ENCODE data around the gene LIPE. TPM values are rescaled to one million over a fixed set of nuclear protein-coding genes. Genes with fewer than 3 reads are reported as not detected.

The LIPE gene
- total and polyA plus RNA-seq, 12 donors = 39.4 to 109 (median 55.0) TPM

GRCh38 chr19:42473686-42474085 is 46.5 kb upstream of the LIPE start:
- Histone ChIP-seq H3K4me1 (peaks cover 0 to 16% (median 0%) of the 10 kb centered on the region in 9 donors), H3K27ac (no peak overlapping the region), H3K4me3 (no peak overlapping the region), H3K27me3 (peaks cover 0 to 12% (median 0%) of the 10 kb centered on the region in 7 donors), H3K36me3 (no peaks in the 10 kb centered on the region), H3K9me3 (no peaks in the 10 kb centered on the region)
- no peak for TF ChIP-seq CTCF (IDR thresholded peaks at IDR 0.05)
- intact Hi-C loops (cut with DNase I) = no loop called here
- DNase-seq (no peak), ATAC-seq (no peak)
- WGBS, 2 donors = 67 to 69% methylated on average over 6 of the region's 6 CpGs

- TF ChIP-seq CTCF (IDR thresholded peaks at IDR 0.05) = no peak
- no peak for DNase-seq
- Histone ChIP-seq H3K27ac (no peak overlapping the region), H3K9me3 (no peaks in the 10 kb centered on the region), H3K36me3 (no peaks in the 10 kb centered on the region), H3K27me3 (peaks cover 0 to 12% (median 0%) of the 10 kb centered on the region in 7 donors), H3K4me1 (peaks cover 0 to 21% (median 0%) of the 10 kb centered on the region in 9 donors), H3K4me3 (no peak overlapping the region)
- ATAC-seq = no peak
- WGBS, 2 donors = 92 to 94% methylated on average over 7 of the region's 7 CpGs
- intact Hi-C loops (cut with DNase I) = no loop called here
Measured at GRCh38 chr19:42472402-42473147, 45.4 kb upstream of the LIPE start.

GRCh38 chr19:42471554-42472249 is 44.5 kb upstream of the LIPE start:
- ATAC-seq (no peak), DNase-seq (no peak)
- Histone ChIP-seq H3K4me3 (no peak overlapping the region), H3K4me1 (peaks cover 0 to 30% (median 5%) of the 10 kb centered on the region in 9 donors), H3K36me3 (no peaks in the 10 kb centered on the region), H3K27me3 (peaks cover 0 to 12% (median 0%) of the 10 kb centered on the region in 7 donors), H3K9me3 (no peaks in the 10 kb centered on the region), H3K27ac (no peak overlapping the region)
- WGBS, 2 donors = 81% methylated on average over 7 of the region's 7 CpGs
- TF ChIP-seq CTCF (IDR thresholded peaks at IDR 0.05) = no peak
- intact Hi-C loops (cut with DNase I) = no loop called here

GRCh38 chr19:42469311-42470235 is 42.4 kb upstream of the LIPE start:
- peak in 1 of 8 donors; percentile 47 for ATAC-seq
- H3K27me3 ChIP-seq = peaks cover 0 to 12% (median 0%) of the 10 kb centered on the region in 7 donors
- no peak overlapping the region for H3K27ac ChIP-seq
- no peak for DNase-seq
- no peak for TF ChIP-seq CTCF (IDR thresholded peaks at IDR 0.05)
- 66 to 68% methylated on average over 8 of the region's 8 CpGs for WGBS, 2 donors
- H3K4me3 ChIP-seq = no peak overlapping the region
- no peaks in the 10 kb centered on the region for H3K36me3 ChIP-seq
- peaks cover 0 to 42% (median 21%) of the 10 kb centered on the region in 9 donors for H3K4me1 ChIP-seq
- intact Hi-C loops (cut with DNase I) = no loop called here
- no peaks in the 10 kb centered on the region for H3K9me3 ChIP-seq
